Keratinocyte (primary cell): ENCODE results near the gene ROR2. TPM values are rescaled to one million over a fixed set of nuclear protein-coding genes. Genes with fewer than 3 reads are reported as not detected.

Source experiments
- DNase-seq: peaks from one replicate; pipeline ENCODE4 v3.0.0-alpha.2; 2011; ENCODE audit warnings: low read depth, missing footprints, low spot score
- FAIRE-seq: peaks from 2 replicates; lab custom pipeline; 2011; peaks lifted over from hg19 to GRCh38; lab: Jason Lieb, UNC
- H2AFZ ChIP-seq: 2 replicates; pipeline ENCODE4 v1.6.0; 2012; ENCODE audit warnings: low read length, control low read depth, inconsistent platforms; ENCODE audit not compliant: control insufficient read depth
- H3K27ac ChIP-seq: 2 replicates; pipeline ENCODE4 v1.5.1; 2011; ENCODE audit warnings: low read length; ENCODE audit not compliant: control insufficient read depth, insufficient read depth
- H3K27me3 ChIP-seq: 3 replicates; pipeline ENCODE4 v1.6.0; 2011; ENCODE audit warnings: low read length; ENCODE audit not compliant: control insufficient read depth, insufficient read depth; ENCODE audit errors: extremely low read depth
- H3K36me3 ChIP-seq, 2 experiments: 2 replicates in 1 of 2; 3 replicates in 1 of 2; pipeline ENCODE4 v1.5.1; 2011; ENCODE audit warnings: low read length in 2 of 2, mild to moderate bottlenecking in 1 of 2; ENCODE audit not compliant: control insufficient read depth in 2 of 2, insufficient read depth in 2 of 2; ENCODE audit errors: extremely low read depth in 1 of 2
- H3K4me1 ChIP-seq: 3 replicates; pipeline ENCODE4 v1.5.1; 2011; ENCODE audit warnings: low read length; ENCODE audit not compliant: control insufficient read depth, insufficient read depth; ENCODE audit errors: extremely low read depth
- H3K4me2 ChIP-seq: 3 replicates; pipeline ENCODE4 v1.6.0; 2011; ENCODE audit warnings: low read depth, low read length; ENCODE audit not compliant: control insufficient read depth, insufficient read depth; ENCODE audit errors: extremely low read depth
- H3K4me3 ChIP-seq, 3 experiments: fragments of 200-600 bp in 1 of 3; sonication (generic) in 1 of 3; 2 replicates in 2 of 3; 3 replicates in 1 of 3; pipeline ENCODE4 v1.5.1; 2011 to 2016; ENCODE audit warnings: low read length in 3 of 3, mild to moderate bottlenecking in 3 of 3, control low read depth in 2 of 3, inconsistent platforms in 1 of 3, low read depth in 1 of 3, mixed read lengths in 1 of 3, mixed run types in 1 of 3, moderate library complexity in 1 of 3; ENCODE audit not compliant: control insufficient read depth in 2 of 3, insufficient read depth in 2 of 3; ENCODE audit errors: extremely low read depth in 1 of 3
- H3K79me2 ChIP-seq: 2 replicates; pipeline ENCODE4 v1.6.0; 2012; ENCODE audit warnings: low read length; ENCODE audit not compliant: control insufficient read depth, insufficient read depth
- H3K9ac ChIP-seq: 3 replicates; pipeline ENCODE4 v1.6.0; 2011; ENCODE audit warnings: low read length; ENCODE audit not compliant: control insufficient read depth, insufficient read depth; ENCODE audit errors: extremely low read depth
- H3K9me1 ChIP-seq: 3 replicates; pipeline ENCODE4 v1.6.0; 2011; ENCODE audit warnings: low read length; ENCODE audit not compliant: control insufficient read depth, insufficient read depth; ENCODE audit errors: extremely low read depth
- H3K9me3 ChIP-seq: 2 replicates; pipeline ENCODE4 v1.5.1; 2012; ENCODE audit warnings: low read depth, low read length; ENCODE audit not compliant: control insufficient read depth
- H4K20me1 ChIP-seq: 3 replicates; pipeline ENCODE4 v1.6.0; 2011; ENCODE audit warnings: low read length; ENCODE audit not compliant: control insufficient read depth, insufficient read depth; ENCODE audit errors: extremely low read depth
- EZH2 ChIP-seq: IDR thresholded peaks from one replicate; pipeline ENCODE4 v1.6.1; 2012; ENCODE audit warnings: inconsistent platforms, mild to moderate bottlenecking, low read length, moderate library complexity
- dilution Hi-C: fragments of 300-500 bp; cut with MboI; formaldehyde crosslinking; loops from one replicate; pipeline ENCODE4 v1.7.0; 2020; ENCODE audit warnings: low sequenced_read_pairs; ENCODE audit not compliant: extremely low pct_ligation_motif_present
- polyA plus RNA-seq, 5 experiments: library from polyadenylated mRNA; depleted of rRNA in 3 of 5; stranded (reverse) in 3 of 5; stranded (forward) in 1 of 5; unstranded in 1 of 5; fragments of >200 nt; gene quantifications; 1 replicate in 1 of 5; 2 replicates in 3 of 5; 3 replicates in 1 of 5; pipeline versions ENCODE4 v1.2.1 to v1.2.3, GENCODE V29; 2011 to 2012; ENCODE audit warnings: missing spikeins in 2 of 5, low read depth in 1 of 5, low replicate concordance in 1 of 5
- TF ChIP-seq, protein P1 (sequence below), 3 experiments: IDR thresholded peaks in 1 of 3; conservative IDR thresholded peaks in 1 of 3; optimal IDR thresholded peaks in 1 of 3; 2 replicates in 2 of 3; 3 replicates in 1 of 3; pipeline versions ENCODE3 to v1.5.1; 2011; ENCODE audit warnings: low read length in 3 of 3, mild to moderate bottlenecking in 3 of 3, moderate library complexity in 2 of 3, control low read depth in 1 of 3, inconsistent platforms in 1 of 3; ENCODE audit not compliant: insufficient read depth in 2 of 3; ENCODE audit errors: extremely low read depth in 1 of 3

ROR2 gene
- polyA plus RNA-seq, 1 donor (not counting 4 experiments of a cell fraction or from before 2014, with no cell fraction given): 0.22 TPM

GRCh38 chr9:91583966-91584365 lies 366.1 kb downstream of the ROR2 start:
- TF ChIP-seq EZH2: no peak
- TF ChIP-seq, protein P1, sequence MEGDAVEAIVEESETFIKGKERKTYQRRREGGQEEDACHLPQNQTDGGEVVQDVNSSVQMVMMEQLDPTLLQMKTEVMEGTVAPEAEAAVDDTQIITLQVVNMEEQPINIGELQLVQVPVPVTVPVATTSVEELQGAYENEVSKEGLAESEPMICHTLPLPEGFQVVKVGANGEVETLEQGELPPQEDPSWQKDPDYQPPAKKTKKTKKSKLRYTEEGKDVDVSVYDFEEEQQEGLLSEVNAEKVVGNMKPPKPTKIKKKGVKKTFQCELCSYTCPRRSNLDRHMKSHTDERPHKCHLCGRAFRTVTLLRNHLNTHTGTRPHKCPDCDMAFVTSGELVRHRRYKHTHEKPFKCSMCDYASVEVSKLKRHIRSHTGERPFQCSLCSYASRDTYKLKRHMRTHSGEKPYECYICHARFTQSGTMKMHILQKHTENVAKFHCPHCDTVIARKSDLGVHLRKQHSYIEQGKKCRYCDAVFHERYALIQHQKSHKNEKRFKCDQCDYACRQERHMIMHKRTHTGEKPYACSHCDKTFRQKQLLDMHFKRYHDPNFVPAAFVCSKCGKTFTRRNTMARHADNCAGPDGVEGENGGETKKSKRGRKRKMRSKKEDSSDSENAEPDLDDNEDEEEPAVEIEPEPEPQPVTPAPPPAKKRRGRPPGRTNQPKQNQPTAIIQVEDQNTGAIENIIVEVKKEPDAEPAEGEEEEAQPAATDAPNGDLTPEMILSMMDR (optimal IDR thresholded peaks at IDR 0.05 in 1 of 3, IDR thresholded peaks at IDR 0.05 in 1 of 3, conservative IDR thresholded peaks at IDR 0.05 in 1 of 3; ENCODE audit: extremely low read depth in 1 of 3, insufficient read depth in 2 of 3, low read length in 3 of 3): no peak
- Histone ChIP-seq H3K27me3 (peaks cover under 1% of the 10 kb centered on the region), H3K4me2 (no peak overlapping the region), H3K79me2 (no peaks in the 10 kb centered on the region), H3K9me3 (no peaks in the 10 kb centered on the region), H3K9me1 (no peaks in the 10 kb centered on the region), H2AFZ (no peak overlapping the region), H3K4me3 (no peak overlapping the region), H3K27ac (no peak overlapping the region), H3K9ac (no peak overlapping the region), H3K36me3 (no peaks in the 10 kb centered on the region), H3K4me1 (no peaks in the 10 kb centered on the region), H4K20me1 (no peaks in the 10 kb centered on the region)
- dilution Hi-C loops: no loop called here
- DNase-seq: no peak
- no peak for FAIRE-seq

DNA sequence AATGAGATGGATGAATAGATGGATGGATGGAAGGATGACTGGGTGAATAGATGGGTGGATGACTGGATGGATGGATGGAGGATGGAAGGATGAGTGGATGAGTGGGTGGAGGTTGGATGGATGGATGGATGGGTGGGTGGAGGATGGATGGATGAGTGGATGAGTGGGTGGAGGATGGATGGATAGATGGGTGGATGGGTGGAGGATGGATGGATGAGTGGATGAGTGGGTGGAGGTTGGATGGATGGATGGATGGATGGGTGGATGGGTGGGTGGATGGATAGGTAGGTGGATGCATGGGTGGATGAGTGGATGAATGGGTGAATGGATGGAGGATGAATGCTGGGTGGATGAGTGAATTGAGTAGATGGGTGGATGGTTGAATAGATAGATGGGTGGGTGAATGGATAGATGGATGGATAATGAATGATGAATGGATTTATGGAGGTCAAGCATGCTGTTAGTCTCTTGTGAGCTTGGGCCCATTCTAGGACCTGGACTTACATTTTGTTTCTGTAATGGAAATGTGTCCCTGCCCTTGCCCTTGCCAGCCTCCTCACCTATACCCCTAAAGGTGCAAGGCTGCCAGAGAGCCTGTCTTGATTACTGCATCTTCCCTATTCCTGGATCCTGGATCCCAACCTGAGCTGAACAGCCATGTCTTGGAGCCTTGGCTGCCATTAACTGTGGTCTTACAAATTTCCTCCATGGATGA lies 366.7 kb downstream of the ROR2 start:
- Histone ChIP-seq H3K9ac (no peak overlapping the region), H3K36me3 (no peaks in the 10 kb centered on the region), H3K27ac (no peak overlapping the region), H3K9me1 (no peaks in the 10 kb centered on the region), H3K4me2 (no peak overlapping the region), H2AFZ (no peak overlapping the region), H3K79me2 (no peaks in the 10 kb centered on the region), H3K4me1 (no peaks in the 10 kb centered on the region), H3K4me3 (no peak overlapping the region), H3K9me3 (no peaks in the 10 kb centered on the region), H4K20me1 (no peaks in the 10 kb centered on the region), H3K27me3 (peaks cover 7% of the 10 kb centered on the region)
- TF ChIP-seq, protein P1 (optimal IDR thresholded peaks at IDR 0.05 in 1 of 3, IDR thresholded peaks at IDR 0.05 in 1 of 3, conservative IDR thresholded peaks at IDR 0.05 in 1 of 3; ENCODE audit: extremely low read depth in 1 of 3, insufficient read depth in 2 of 3, low read length in 3 of 3): no peak
- FAIRE-seq (no peak), DNase-seq (no peak)
- dilution Hi-C loops: no loop called here
